Measurements from ENCODE around the gene EXOG. TPM values are rescaled to one million over a fixed set of nuclear protein-coding genes. Genes with fewer than 3 reads are reported as not detected.

EXOG gene
- total and polyA plus RNA-seq, 4 donors: 3.1 to 16.5 (median 11.1) TPM

- TF ChIP-seq, protein P1, sequence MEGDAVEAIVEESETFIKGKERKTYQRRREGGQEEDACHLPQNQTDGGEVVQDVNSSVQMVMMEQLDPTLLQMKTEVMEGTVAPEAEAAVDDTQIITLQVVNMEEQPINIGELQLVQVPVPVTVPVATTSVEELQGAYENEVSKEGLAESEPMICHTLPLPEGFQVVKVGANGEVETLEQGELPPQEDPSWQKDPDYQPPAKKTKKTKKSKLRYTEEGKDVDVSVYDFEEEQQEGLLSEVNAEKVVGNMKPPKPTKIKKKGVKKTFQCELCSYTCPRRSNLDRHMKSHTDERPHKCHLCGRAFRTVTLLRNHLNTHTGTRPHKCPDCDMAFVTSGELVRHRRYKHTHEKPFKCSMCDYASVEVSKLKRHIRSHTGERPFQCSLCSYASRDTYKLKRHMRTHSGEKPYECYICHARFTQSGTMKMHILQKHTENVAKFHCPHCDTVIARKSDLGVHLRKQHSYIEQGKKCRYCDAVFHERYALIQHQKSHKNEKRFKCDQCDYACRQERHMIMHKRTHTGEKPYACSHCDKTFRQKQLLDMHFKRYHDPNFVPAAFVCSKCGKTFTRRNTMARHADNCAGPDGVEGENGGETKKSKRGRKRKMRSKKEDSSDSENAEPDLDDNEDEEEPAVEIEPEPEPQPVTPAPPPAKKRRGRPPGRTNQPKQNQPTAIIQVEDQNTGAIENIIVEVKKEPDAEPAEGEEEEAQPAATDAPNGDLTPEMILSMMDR (IDR thresholded peaks at IDR 0.05; ENCODE audit: control extremely low read depth, extremely low read depth): no peak
- no peak overlapping the region for H3K4me3 ChIP-seq
- H3K9ac ChIP-seq (ENCODE audit: insufficient read depth in 1 of 2, low read length in 2 of 2): no peak overlapping the region
- ATAC-seq (ENCODE audit: insufficient read depth, low FRiP score) (no peak), DNase-seq (no peak)
- peaks cover 0 to 3% (median 0%) of the 10 kb centered on the region in 4 donors for H3K36me3 ChIP-seq (ENCODE audit: control insufficient read depth in 4 of 4, insufficient read depth in 4 of 4, low read length in 4 of 4)
- no peaks in the 10 kb centered on the region for H3K27me3 ChIP-seq (ENCODE audit: control insufficient read depth in 3 of 3, insufficient read depth in 3 of 3, low read length in 2 of 3)
- no peaks in the 10 kb centered on the region for H3K4me1 ChIP-seq (ENCODE audit: control insufficient read depth in 5 of 5, insufficient read depth in 5 of 5, low read length in 5 of 5)
- H3K27ac ChIP-seq (ENCODE audit: low read depth in 1 of 2, low read length in 1 of 2): no peak overlapping the region
- WGBS, 2 donors: 85 to 91% methylated on average over 7 of the region's 7 CpGs
- H3K9me3 ChIP-seq (ENCODE audit: control insufficient read depth in 4 of 4, insufficient read depth in 3 of 4, low read length in 3 of 4): no peaks in the 10 kb centered on the region
Measured at GRCh38 chr3:38560996-38561717, 65.0 kb downstream of the EXOG start.

DNA sequence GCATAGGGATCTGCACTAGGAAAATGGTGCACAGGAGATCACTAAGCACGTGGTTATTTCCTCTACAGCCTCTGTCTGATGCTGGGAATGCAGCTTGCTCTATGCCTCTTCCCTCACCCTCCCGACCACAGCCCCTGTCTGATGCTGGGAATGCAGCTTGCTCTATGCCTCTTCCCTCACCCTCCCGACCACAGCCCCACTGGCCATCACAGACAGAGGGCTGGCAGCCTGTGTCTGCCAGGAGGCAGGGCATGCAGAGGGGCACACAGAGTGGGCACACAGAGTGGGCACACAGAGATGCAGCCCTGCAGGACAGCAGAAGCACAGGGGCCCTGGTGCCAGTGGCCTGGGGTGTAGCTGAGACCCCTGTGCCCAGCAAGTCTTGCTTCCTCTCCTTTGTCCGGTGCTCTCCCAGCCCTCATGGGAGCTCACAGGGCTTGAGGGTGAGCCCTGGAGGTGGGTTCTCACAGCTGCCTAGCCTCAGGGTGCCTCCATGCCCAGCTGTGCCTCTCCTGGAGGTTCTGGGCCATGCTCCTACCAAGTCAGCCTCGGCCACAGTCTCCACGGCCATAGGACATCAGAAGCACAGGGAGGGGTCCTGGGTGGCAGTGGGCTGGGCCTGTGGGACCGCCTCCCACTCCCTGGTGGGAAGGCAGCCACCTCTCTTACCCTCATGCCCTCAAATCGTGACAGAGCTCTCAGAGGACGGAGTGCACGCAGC lies 65.8 kb downstream of the EXOG start:
- Histone ChIP-seq H3K9ac (ENCODE audit: insufficient read depth in 1 of 2, low read length in 2 of 2) (no peak overlapping the region), H3K27me3 (ENCODE audit: control insufficient read depth in 3 of 3, insufficient read depth in 3 of 3, low read length in 2 of 3) (no peaks in the 10 kb centered on the region), H3K4me3 (no peak overlapping the region), H3K9me3 (ENCODE audit: control insufficient read depth in 4 of 4, insufficient read depth in 3 of 4, low read length in 3 of 4) (no peaks in the 10 kb centered on the region), H3K4me1 (ENCODE audit: control insufficient read depth in 5 of 5, insufficient read depth in 5 of 5, low read length in 5 of 5) (no peaks in the 10 kb centered on the region), H3K27ac (ENCODE audit: low read depth in 1 of 2, low read length in 1 of 2) (no peak overlapping the region), H3K36me3 (ENCODE audit: control insufficient read depth in 4 of 4, insufficient read depth in 4 of 4, low read length in 4 of 4) (no peaks in the 10 kb centered on the region)
- DNase-seq: no peak
- 79 to 82% methylated on average over 10 of the region's 10 CpGs for WGBS, 2 donors
- no peak for ATAC-seq (ENCODE audit: insufficient read depth, low FRiP score)
- TF ChIP-seq, protein P1 (IDR thresholded peaks at IDR 0.05; ENCODE audit: control extremely low read depth, extremely low read depth): no peak

DNA sequence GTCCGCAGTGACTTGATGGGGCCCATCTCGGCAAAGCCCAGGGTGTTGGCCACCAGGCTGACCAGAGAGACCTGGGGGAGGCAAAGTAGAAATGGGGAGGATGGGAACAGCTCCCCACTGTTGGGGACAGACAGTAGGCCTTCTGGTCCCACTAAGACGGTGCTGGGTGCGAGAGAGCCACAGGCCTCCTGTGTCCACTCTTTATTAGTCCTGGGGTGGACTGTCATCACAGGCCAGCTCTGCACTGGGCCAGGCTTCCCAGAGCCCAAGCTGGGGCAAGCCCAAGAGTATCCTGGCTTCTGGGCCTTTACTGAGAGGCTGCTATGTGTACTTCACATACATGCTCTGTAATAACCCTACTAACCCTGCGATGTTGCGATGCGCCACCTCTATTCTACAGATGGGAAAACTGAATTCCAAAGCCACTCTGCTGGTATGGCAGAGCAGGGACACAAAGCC lies 66.4 kb downstream of the EXOG start:
- Histone ChIP-seq H3K27me3 (ENCODE audit: control insufficient read depth in 3 of 3, insufficient read depth in 3 of 3, low read length in 2 of 3) (no peaks in the 10 kb centered on the region), H3K9ac (ENCODE audit: insufficient read depth in 1 of 2, low read length in 2 of 2) (no peak overlapping the region), H3K36me3 (ENCODE audit: control insufficient read depth in 4 of 4, insufficient read depth in 4 of 4, low read length in 4 of 4) (no peaks in the 10 kb centered on the region), H3K4me1 (ENCODE audit: control insufficient read depth in 5 of 5, insufficient read depth in 5 of 5, low read length in 5 of 5) (no peaks in the 10 kb centered on the region), H3K4me3 (no peak overlapping the region), H3K27ac (ENCODE audit: low read depth in 1 of 2, low read length in 1 of 2) (no peak overlapping the region), H3K9me3 (ENCODE audit: control insufficient read depth in 4 of 4, insufficient read depth in 3 of 4, low read length in 3 of 4) (no peaks in the 10 kb centered on the region)
- no peak for DNase-seq
- no peak for ATAC-seq (ENCODE audit: insufficient read depth, low FRiP score)
- whole genome bisulfite sequencing, 2 donors: 98 to 99% methylated on average over 7 of the region's 7 CpGs
- TF ChIP-seq, protein P1 (IDR thresholded peaks at IDR 0.05; ENCODE audit: control extremely low read depth, extremely low read depth): no peak

Measured in lung (tissue), 12 donors.